ENCODE measurements around the gene GSTO2.
"Not testable (repeated sequence)": the region's sequence is repeated elsewhere in the genome, so short reads cannot be mapped to it uniquely, and the experiment has no call there.

Gene GSTO2

DNA sequence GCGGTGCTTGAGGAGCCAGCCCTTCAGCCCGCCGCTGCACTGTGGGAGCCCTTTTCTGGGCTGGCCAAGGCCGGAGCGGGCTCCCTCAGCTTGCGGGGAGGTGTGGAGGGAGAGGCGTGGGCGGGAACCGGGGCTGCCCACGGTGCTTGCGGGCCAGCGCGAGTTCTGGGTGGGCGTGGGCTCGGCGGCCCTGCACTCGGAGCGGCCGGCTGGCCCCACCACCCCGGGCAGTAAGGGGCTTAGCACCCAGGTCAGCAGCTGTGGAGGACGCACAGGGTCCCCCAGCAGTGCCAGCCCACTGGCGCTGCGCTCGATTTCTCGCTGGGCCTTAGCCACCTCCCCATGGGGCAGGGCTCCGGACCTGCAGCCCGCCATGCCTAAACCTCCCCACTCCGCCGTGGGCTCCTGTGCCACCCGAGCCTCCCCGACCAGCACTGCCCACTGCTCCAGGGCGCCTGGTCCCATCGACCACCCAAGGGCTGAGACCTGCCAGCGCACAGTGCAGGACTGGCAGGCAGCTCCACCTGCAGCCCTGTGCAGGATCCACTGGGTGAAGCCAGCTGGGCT, 23.8 kb upstream of the GSTO2 start:
- TF ChIP-seq, protein P1, sequence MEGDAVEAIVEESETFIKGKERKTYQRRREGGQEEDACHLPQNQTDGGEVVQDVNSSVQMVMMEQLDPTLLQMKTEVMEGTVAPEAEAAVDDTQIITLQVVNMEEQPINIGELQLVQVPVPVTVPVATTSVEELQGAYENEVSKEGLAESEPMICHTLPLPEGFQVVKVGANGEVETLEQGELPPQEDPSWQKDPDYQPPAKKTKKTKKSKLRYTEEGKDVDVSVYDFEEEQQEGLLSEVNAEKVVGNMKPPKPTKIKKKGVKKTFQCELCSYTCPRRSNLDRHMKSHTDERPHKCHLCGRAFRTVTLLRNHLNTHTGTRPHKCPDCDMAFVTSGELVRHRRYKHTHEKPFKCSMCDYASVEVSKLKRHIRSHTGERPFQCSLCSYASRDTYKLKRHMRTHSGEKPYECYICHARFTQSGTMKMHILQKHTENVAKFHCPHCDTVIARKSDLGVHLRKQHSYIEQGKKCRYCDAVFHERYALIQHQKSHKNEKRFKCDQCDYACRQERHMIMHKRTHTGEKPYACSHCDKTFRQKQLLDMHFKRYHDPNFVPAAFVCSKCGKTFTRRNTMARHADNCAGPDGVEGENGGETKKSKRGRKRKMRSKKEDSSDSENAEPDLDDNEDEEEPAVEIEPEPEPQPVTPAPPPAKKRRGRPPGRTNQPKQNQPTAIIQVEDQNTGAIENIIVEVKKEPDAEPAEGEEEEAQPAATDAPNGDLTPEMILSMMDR (conservative IDR thresholded peaks at IDR 0.05; ENCODE audit: low read depth, low read length) = no peak

DNA sequence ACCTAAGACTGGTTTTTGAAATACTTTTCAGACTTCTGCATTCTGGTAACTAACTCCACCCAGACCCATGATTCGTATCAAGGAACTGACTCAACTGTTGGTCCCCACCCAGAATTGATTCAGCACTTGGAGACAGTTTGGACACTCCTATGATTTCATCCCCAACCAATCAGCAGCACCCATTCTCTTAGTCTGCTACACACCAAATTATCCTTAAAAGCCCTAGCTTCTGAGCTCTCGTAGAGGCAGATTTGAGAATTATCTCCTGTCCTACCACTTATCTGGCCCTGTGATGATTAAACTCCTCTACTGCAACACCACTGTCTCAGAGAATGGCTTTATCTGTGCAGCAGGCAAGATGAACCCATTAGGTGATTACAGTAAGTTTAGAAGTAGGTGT, 22.0 kb upstream of the GSTO2 start:
- TF ChIP-seq, protein P1 (conservative IDR thresholded peaks at IDR 0.05; ENCODE audit: low read depth, low read length) = no peak
- DNase-seq (ENCODE audit: low read depth) = peak; percentile 49
- no peak overlapping the region for H3K4me3 ChIP-seq (ENCODE audit: low read depth, low read length)

More for the DNA sequence above, 23.8 kb upstream of the GSTO2 start:
- DNase-seq (ENCODE audit: low read depth) = no peak
- H3K4me3 ChIP-seq (ENCODE audit: low read depth, low read length) = no peak overlapping the region

DNA sequence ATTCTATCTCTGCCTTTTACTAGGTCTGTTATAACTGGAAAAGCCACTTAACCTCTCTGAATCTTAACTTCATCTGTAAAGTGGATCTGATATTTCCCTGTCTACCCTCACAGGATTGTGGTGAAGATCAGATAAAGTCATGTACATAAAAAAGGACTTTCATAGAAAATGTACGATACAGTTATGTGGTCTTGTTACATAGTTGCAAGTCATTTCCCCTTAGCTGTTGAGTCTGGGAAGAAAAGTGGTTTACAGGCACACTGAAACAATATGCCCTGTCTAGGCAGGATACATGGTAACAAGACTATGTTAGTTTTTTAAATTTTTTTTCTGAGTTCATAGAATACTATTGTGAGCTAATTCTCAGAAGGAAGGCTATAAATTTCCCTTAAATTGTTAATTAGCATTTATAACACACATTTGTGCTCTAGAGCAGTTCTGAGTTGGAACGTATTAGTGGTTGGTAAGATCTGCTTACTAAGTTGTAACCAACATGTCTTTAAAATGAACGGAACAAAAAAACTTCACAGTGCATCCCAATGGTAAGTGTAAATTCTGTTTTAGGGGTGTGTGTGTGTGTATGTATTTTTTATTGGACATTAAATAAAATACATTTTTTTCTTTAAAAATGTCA, 21.4 kb upstream of the GSTO2 start:
- DNase-seq (ENCODE audit: low read depth) = no peak
- no peak overlapping the region for H3K4me3 ChIP-seq (ENCODE audit: low read depth, low read length)
- TF ChIP-seq, protein P1 (conservative IDR thresholded peaks at IDR 0.05; ENCODE audit: low read depth, low read length) = no peak

DNA sequence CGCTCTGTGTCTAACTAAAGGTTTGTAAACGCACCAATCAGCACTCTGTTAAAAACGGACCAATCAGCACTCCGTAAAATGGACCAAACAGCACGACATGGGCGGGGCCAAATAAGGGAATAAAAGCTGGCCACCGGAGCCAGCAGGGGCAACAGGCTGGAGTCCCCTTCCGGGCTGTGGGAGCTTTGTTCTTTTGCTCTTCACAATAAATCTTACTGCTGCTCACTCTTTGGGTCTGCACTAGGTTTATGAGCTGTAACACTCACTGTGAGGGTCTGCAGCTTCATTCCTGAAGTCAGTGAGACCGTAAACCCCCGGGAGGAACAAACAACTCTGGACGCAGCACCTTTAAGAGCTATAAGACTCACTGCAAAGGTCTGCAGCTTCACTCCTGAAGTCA, 20.1 kb upstream of the GSTO2 start:
- H3K4me3 ChIP-seq (ENCODE audit: low read depth, low read length); DNase-seq (ENCODE audit: low read depth): not testable (repeated sequence)

DNA sequence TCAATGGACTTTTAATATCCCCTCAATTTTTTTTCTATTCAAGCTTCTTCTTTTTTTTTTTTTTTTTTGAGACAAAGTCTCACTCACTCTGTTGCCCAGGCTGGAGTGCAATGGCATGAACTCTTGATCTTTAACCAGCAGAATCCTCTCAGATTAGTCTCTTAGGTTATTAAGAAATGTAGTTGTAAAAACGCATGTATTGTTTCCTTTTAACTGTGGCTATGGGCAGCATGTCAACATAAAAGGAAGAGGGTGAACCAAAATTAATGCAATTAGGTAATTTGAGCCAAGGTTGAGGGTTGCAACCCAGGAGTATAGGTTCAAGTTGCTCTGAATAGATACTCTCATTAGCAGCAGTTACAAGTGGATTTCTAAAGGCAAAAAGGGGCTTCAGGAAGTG, 18.6 kb upstream of the GSTO2 start:
- TF ChIP-seq, protein P1 (conservative IDR thresholded peaks at IDR 0.05; ENCODE audit: low read depth, low read length) = no peak

DNA sequence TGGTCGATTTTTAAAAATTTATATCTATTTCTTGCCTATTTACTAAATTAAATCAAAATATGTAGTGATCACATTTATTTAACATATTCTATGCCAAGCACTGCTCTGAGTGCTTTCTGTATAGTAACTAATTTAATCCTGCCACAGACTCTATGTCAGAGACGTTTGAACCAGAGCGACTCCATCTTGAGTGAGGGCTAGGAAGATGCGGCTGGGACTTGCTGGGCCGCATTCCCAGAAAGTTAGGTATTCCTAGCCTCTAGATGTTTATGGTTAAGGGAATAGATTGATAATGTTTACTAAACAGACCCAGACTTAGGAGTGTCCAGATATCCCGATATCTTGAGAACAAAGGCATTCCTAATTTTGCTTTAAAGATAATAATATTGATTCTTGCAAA, 17.5 kb upstream of the GSTO2 start:
- no peak for DNase-seq (ENCODE audit: low read depth)
- TF ChIP-seq, protein P1 (conservative IDR thresholded peaks at IDR 0.05; ENCODE audit: low read depth, low read length) = no peak
- no peak overlapping the region for H3K4me3 ChIP-seq (ENCODE audit: low read depth, low read length)

More for the DNA sequence above, 18.6 kb upstream of the GSTO2 start:
- H3K4me3 ChIP-seq (ENCODE audit: low read depth, low read length) = no peak overlapping the region
- DNase-seq (ENCODE audit: low read depth) = no peak

DNA sequence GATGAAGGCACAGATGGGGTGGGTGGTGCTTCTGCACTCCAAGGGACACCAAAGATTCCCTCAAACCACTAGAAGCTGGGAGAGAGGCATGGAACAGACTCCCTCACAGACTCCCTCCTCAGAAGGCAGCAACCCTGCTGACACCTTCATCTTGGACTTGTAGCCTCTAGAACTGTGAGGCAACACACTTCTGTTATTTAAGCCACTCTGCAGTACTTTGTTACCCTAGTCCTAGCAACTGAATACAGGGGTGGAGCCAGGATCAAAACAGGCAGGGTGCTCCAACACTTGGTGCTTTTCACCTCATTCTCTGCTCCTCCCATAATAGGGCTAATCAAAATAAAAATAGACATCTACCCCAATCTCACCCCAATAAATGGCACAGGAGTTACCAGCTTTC, 16.6 kb upstream of the GSTO2 start:
- TF ChIP-seq, protein P1 (conservative IDR thresholded peaks at IDR 0.05; ENCODE audit: low read depth, low read length) = no peak
- DNase-seq (ENCODE audit: low read depth) = no peak

More for the DNA sequence above, 16.6 kb upstream of the GSTO2 start:
- no peak overlapping the region for H3K4me3 ChIP-seq (ENCODE audit: low read depth, low read length)

Data from choroid plexus epithelial cell (primary cell).